GM21717 (cell line): ENCODE data around the gene LRCH2.
"Not testable (repeated sequence)": the region's sequence is repeated elsewhere in the genome, so short reads cannot be mapped to it uniquely, and the experiment has no call there.

Experiments used
- ATAC-seq: cut with Tn5 transposase; IDR thresholded peaks from one replicate; pipeline ENCODE4 v1.9.1; 2021; ENCODE audit warnings: mild to moderate bottlenecking, moderate library complexity; ENCODE audit not compliant: unreplicated experiment

LRCH2 gene

DNA sequence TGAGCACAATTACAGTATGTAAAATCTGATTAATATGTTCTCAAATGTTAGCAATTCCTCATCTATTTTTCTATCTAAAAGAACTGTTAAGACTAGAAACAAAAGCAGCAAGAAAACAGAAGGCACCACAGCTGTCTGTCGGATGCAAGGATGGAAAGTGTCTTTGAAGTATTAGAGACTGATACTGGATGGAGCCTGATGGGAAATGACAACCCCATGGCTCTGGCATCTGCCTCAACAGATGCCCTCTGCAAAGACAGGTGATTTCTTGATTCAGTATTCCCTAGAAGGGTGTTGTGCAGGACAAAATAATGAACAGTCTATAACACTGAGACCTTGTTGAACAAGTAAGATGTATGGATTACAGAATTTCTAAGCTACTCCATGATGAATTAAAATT lies 19.7 kb downstream of the LRCH2 start:
- ATAC-seq, result no peak

DNA sequence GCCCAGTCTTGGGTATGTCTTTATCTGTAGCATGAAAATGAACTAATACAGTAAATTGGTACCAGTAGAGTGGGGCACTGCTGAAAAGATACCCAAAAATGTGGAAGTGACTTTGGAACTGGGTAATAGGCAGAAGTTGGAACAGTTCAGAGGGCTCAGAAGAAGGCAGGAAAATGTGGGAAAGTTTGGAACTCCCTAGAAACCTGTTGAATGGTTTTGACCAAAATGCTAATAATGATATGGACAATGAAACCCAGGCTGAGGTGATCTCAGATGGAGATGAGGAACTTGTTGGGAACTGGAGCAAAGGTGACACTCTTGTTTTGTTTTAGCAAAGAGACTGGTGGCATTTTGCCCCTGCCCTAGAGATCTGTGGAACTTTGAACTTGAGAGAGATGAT lies 24.3 kb downstream of the LRCH2 start:
- not testable (repeated sequence) for ATAC-seq

DNA sequence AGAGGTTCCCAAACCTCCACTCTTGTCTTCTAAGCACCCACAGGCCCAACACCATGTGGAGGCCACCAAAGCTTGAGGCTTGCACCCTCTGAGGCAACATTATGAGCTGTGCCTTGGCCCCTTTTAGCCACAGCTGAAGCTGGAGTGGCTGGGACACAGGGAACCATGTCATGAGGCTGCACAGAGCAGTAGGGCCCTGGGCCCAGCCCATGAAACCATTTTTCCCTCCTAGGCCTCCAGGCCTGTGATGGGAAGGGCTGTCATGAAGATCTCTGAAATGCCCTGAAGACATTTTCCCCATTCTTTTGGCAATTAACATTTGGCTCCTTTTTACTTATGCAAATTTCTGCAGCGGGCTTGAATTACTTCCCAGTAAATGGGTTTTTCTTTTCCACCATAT lies 29.9 kb downstream of the LRCH2 start:
- ATAC-seq, result no peak

DNA sequence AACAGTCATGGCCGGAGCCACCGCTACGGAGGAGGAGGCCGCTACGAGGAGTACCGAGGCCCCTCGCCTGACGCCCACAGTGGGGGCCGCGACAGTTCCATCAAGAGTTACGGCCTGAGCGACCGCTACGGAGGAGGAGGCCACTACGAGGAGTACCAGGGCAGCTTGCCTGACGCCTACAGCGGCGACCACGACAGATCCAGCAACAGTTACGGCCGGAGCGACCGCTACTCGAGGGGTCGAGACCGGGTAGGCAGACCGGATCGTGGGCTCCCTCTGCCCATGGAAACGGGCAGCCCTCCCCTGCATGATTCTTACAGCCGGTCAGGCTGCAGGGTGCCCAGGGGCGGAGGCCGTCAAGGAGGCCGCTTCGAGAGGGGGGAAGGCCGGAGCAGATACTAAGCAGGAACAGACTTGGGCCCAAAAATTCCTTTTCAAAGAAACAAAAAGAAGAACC lies 41.6 kb downstream of the LRCH2 start:
- no peak for ATAC-seq

DNA sequence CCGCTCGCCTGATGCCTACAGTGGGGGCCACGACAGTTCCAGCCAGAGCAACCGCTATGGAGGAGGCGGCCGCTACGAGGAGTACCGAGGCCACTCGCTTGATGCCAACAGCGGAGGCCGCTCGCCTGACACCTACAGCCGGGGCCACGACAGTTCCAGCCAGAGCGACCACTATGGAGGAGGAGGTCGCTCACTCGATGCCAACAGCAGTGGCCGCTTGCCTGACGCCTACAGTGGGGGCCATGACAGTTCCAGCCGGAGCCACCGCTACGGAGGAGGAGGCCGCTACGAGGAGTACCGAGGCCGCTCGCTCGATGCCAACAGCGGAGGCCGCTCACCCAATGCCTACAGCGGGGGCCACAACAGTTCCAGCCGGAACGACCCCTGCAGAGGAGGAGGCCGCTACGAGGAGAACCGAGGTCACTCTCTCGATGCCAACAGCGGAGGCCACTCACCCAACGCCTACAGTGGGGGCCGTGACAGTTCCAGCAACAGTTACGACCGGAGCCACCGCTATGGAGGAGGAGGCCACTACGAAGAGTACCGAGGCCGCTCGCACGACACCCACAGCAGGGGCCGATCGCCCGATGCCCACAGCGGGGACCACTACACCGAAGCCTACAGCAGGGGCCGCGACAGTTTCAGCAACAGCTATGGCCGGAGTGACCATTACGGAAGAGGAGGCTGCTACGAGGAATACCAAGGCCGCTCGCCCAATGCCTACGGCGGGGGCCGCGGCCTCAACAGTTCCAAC lies 42.2 kb downstream of the LRCH2 start:
- ATAC-seq, result no peak

DNA sequence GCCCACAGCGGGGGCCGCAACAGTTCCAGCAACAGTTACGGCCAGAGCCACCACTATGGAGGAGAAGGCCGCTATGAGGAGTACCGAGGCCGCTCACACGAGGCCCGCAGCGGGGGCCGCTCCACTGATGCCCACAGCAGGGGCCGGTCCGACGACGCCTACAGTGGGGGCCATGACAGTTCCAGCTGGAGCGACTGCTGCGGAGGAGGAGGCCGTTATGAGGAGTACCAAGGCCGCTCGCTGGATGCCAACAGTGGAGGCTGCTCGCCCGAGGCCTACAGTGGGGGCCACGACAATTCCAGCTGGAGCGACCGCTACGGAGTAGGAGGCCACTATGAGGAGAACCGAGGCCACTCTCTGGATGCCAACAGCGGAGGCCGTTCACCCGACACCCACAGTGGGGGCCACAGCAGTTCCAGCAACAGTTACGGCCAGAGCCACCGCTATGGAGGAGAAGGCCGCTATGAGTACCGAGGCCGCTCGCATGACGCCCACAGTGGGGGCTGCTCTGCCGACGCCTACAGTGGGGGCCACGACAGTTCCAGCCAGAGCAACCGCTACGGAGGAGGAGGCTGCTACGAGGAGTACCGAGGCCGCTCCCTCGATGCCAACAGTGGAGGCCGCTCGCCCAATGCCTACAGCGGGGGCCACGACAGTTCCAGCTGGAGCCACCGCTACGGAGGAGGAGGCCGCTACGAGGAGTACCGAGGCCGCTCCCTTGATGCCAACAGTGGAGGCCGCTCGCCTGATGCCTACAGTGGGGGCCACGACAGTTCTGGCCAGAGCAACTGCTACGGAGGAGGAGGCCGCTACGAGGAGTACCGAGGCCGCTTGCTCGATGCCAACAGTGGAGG lies 43.0 kb downstream of the LRCH2 start:
- ATAC-seq, result no peak

DNA sequence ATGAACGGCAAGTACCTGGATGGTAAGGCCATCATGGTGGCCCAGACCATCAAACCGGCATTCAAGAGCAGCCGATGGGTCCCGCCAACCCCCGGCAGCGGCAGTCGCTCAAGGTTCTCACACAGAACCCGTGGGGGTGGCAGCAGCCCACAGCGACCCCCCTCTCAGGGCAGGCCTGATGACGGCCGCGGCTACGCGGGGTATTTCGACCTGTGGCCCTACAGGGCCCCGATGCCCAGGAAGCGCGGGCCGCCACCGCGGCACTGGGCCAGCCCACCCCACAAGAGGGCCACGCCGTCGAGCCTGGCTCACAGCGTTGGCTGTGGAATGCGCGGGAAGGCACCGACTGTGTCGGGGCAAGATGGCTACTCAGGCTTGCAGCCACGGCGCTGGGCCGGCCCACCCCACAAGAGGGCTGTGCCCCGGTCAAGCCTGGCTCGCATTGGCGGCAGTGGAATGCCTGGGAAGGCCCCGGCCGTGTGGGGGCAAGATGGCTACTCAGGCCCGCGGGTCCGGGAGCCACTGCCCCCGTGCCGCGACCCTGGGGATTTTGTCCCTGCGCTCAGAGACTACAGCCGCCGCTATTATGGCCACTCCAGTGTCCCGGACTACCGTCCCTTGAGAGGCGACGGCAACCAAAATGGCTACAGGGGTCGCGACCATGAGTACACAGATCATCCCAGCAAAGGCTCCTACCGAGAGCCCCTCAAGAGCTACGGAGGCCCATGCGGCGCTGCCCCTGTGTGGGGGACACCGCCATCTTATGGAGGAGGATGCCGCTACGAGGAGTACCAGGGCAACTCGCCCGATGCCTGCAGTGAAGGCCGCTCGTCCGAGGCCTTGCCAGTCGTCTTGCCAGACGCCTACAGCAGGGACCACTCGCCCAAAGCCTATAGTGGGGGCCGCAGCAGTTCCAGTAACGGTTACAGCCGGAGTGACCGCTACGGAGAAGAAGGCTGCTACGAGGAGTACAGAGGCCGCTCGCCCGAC lies 44.0 kb downstream of the LRCH2 start:
- ATAC-seq, result no peak

DNA sequence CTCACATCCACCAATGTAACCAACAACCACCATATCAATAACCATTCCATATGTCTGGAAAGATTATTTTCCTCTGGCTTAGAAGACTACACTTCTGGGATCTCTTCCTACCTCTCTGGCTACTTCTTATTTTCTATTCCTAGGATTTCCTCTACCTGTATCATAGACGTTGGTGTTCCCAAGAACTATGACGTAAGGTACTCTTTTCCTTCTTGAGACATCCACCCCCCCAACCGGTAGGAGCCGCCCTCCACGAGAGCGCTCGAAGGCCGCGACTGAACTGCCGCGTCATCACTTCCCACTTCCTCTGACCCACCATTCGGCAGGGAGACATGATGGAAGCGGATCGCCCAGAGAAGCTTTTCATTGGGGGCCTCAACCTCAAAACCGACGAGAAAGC lies 44.8 kb downstream of the LRCH2 start, which contains the start of gene RBMXL3:
TSS of gene RBMXL3 (plus strand) at position 301 of the 400 bp plus-strand sequence. CDS start at position 333, 32 bp downstream.
- no peak for ATAC-seq

DNA sequence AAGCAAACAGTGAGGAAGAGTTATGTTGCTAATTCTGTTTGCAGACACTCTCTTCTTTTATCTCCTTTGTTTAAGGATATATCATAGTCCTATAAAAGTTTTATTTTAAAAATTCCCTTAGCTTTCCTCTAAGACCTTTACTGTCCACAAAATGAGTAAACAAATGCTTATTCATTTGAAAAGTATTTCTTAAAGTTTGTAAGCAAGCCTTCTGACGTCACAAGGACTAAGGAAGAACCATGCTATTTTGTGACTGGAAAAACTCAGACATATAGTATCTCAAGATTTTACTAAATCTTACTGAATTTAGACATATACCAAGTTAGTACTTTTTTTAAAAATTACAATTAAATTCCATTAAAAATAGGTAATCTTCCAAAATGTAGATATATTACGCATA lies 49.9 kb downstream of the LRCH2 start:
- ATAC-seq, result no peak

DNA sequence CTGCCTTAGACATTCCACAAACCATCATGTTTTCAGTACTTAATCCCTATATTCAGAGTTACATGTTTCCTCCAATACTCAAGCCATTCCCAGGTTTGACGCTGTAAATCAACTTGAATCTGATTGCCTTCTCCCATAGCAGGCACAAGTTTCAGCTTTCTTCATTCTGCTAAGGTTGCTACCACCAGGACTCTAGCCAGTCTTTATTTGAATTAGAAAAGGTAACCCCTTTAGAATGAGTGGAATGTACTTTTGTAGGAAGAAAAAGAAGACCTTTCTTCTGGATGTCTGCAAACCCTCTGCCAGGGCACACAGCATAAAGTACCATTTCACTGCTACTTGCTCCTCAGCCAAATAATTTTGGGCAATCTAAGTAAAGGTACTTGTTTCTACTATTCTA lies 55.4 kb downstream of the LRCH2 start:
- ATAC-seq, result no peak

DNA sequence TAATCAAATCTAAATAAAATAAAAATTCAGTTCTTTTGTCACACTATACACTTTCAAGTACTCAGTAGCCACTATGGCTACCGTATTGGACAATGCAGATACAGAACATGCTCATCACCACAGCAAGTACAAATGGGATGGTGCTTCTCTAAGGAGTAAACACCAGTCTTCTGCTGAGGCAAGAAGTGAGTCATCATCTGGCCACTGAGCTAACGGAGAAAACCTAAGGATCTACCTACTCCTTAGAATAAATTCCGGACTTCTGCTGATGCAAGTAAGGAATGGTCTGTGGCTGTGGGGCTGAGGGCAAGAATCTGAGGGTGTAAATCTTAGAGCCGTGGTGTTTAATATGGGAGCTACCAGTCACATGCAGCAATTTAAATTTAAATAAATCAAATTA lies 56.0 kb downstream of the LRCH2 start:
- no peak for ATAC-seq

DNA sequence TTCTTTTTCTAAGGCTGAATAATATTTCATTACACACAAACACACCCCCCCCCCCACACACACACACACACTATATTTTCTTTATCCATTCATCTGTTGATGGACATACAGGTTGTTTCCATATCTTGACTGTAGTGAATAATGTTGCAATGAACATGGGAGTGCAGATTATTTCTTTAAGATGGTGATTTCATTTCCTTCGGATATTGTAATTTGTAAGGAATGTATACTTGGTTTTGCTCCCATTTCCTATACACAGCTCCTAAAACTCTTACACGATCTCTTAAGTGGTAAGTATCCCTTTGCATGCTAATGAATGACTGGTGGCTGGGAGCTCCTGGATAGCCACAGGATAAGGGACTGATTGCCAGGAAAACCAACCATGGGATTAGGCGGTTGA lies 59.3 kb downstream of the LRCH2 start:
- ATAC-seq, result no peak

DNA sequence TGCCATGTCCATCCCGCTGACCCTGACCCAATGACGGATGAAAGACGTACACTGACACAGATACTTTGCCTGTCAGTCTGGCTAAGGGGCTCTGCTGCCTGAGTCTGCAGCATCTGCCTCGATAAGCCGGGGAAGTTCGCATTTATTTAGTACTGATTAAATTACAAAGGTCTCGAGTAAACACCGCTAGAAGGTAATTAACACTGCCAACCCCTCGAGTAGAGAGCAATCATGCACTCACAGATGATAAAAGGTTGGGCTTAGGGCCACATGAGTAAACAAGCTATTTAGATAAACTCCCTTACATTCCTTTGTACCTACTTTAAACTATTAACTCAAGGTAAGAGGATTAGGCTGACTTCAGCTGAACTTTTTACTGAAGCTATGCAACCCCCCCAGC lies 60.7 kb downstream of the LRCH2 start:
- ATAC-seq, result no peak

DNA sequence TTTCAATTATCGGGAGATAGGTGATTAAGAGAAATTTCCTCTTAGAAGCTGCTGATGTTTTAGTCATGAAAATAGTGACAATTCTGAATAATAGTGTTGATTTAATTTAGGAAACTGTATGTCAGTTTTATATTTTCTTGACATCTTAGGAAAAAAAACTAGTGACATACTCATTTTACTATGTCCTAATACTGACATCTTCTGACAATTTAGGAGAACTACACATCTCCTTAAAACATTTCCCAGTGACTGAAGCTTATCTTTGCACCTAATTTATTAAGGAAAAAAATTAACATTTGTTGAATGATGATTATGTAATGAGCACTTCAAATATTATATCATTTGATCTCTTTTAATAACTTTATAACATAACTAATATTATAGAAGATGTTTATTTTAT lies 86.7 kb downstream of the LRCH2 start:
- no peak for ATAC-seq

DNA sequence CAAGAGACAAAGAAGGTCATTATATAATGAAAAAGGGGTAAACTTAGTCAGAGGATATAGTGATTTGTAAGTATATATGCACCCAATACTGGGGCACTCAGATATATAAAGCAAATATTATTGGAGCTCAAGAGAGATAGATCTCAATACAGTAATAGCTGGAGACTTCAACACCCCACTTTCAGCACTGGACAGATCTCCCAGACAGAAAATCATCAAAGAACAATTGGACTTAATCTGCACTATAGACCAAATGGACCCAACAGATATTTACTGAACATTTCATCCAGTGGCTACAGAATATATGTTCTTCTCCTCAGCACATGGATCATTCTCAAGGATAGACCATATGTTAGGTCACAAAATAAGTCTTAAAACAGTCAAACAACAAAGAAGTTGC lies 91.8 kb downstream of the LRCH2 start:
- ATAC-seq, result no peak

DNA sequence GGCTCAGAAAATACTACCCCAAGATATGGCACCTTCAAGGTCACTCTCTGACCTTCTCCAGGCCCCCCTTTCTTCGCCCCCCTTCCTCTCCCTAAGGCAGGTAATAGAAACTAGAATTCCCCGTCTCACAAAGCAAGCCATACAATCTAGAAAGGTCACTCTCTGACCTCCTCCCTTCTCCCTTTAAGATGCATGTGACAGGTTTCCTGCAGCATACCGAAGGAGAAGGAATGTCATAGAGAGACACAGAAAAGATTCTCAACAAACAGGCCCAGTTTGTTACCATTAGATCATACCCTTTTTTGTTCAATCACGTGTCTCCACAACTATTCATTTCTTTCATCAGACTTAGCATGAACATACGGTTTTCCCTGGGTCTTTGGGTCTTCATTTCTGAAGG lies 95.9 kb downstream of the LRCH2 start:
- no peak for ATAC-seq

DNA sequence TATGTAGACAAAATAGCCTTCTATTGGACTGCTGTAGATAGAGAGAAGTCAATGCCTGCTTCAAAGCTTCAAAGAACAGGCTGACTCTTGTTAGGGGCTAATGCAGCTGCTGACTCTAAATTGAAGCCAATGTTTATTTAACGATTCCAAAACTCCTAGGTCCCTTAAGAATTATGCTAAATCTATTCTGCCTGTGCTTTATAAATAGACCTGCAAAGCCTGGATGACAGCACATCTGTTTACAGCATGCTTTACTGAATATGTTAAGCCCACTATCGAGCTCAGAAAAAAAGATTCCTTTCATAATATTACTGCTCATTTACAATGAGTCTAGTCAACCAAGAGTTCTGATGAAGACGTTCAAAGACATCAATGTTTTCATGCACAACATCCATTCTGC lies 99.5 kb downstream of the LRCH2 start:
- ATAC-seq, result no peak

DNA sequence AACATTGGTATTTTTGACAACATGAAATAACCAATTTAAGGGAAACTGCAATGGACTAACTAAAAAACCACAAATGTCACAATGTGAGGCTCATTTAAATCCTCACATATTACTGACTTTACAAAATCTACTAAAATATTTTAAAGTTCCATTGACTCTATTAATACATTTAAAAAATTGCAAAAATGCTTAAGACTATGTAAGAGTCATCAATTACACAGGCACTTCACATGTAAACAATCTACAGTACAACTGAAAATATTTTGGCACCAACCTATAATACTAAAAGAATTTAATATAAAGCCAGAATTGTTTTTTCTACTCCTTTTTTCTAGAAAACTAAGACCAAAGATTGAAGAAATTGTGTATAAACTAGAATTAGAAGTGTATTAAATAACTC lies 121.5 kb downstream of the LRCH2 start:
- no peak for ATAC-seq

DNA sequence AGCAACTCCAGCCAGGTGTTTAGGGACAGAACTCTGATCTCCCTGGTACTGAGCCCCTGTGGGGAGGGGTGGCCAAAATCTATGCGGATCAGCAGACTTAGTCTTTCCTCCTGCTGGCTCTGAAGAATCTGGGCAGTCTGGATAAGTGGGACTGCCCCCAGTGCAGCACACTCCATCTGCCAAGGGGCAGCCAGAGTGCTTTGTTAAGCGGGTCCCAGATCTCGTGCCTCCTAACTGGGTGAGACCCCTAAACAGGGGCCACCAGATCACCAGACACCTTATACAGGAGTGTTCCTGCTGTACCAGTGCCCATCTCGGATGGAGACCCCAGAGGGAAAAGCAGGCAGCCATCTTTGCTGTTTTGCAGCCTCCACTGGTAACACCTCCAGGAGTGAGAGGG lies 135.0 kb downstream of the LRCH2 start:
- no peak for ATAC-seq

DNA sequence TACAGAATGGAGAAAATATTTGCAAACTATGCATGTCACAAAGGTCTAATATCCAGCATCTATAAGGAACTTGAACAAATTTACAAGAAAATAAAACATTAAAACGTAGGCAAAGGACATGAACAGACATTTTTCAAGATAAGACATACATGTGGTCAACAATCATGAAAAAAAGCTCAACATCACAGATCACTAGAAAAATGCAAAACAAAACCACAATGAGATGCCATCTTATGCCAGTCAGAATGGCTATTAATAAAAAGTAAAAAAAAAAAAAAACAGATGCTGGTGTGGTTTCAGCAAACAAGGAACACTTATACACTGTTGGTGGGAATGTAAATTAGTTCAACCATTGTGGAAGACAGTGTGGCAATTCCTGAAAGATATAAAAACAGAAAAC lies 140.7 kb downstream of the LRCH2 start:
- ATAC-seq, result no peak

DNA sequence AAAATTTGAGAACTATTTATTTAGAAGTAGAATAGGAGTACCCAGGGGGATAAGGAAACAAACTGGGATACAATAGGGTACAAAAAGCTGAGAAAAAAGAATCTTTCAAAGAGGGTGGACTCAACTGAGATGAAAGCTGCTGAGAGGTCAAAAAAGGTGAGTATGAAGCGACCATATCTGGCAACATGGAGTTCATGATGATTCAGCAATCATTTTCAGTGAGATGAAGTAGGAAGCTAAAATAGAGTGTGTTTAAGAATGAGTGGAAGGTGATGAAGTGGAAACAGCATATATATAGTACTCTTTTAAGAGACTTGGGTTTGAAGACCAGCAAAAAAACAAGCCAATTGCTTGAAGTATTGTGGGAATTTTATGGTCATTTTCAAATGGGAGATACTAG lies 144.5 kb downstream of the LRCH2 start:
- no peak for ATAC-seq
